ENCODE measurements around the gene CDV3. TPM values are rescaled to one million over a fixed set of nuclear protein-coding genes. Genes with fewer than 3 reads are reported as not detected.
A peak's percentile ranks its signal among the peaks of the same experiment; 100 is the strongest.

Gene CDV3
- total RNA-seq, 2 donors from 2014 or later = 202 to 204 TPM

GRCh38 chr3:133574260-133574881, 885 bp downstream of the CDV3 start:
- ATAC-seq (peak; percentile 67 to 72), DNase-seq (ENCODE audit: low spot score) (peak; percentile 86)
- Mint-ChIP-seq H3K4me3 (peak overlapping the region; percentile 96), H3K9me3 (no peaks in the 10 kb centered on the region), H3K27ac (peak overlapping the region; percentile 100), H3K36me3 (peaks cover 29% of the 10 kb centered on the region), H3K27me3 (no peaks in the 10 kb centered on the region), H3K4me1 (ENCODE audit: low read depth in 2 of 2) (peaks cover 52 to 61% of the 10 kb centered on the region in 2 donors)

- H3K4me3 Mint-ChIP-seq = peak overlapping the region; percentile 95
- H3K36me3 Mint-ChIP-seq = peaks cover 29% of the 10 kb centered on the region
- peak overlapping the region; percentile 100 for H3K27ac Mint-ChIP-seq
- H3K27me3 Mint-ChIP-seq = no peaks in the 10 kb centered on the region
- H3K9me3 Mint-ChIP-seq = no peaks in the 10 kb centered on the region
- ATAC-seq (no peak), DNase-seq (ENCODE audit: low spot score) (no peak)
- H3K4me1 Mint-ChIP-seq (ENCODE audit: low read depth in 2 of 2) = peaks cover 56 to 61% of the 10 kb centered on the region in 2 donors
Observed at GRCh38 chr3:133575086-133575485, 1.6 kb downstream of the CDV3 start.

GRCh38 chr3:133576169-133576568, 2.7 kb downstream of the CDV3 start:
- DNase-seq (ENCODE audit: low spot score) = no peak
- ATAC-seq = no peak
- Mint-ChIP-seq H3K9me3 (no peaks in the 10 kb centered on the region), H3K36me3 (peaks cover 29% of the 10 kb centered on the region), H3K4me3 (peak overlapping the region; percentile 95), H3K27me3 (no peaks in the 10 kb centered on the region), H3K4me1 (ENCODE audit: low read depth in 2 of 2) (peaks cover 59 to 61% of the 10 kb centered on the region in 2 donors), H3K27ac (peak overlapping the region; percentile 100)

- H3K4me3 Mint-ChIP-seq = peak overlapping the region; percentile 95
- peaks cover 58 to 59% of the 10 kb centered on the region in 2 donors for H3K4me1 Mint-ChIP-seq (ENCODE audit: low read depth in 2 of 2)
Observed at GRCh38 chr3:133578548-133579191, 5.2 kb downstream of the CDV3 start.

GRCh38 chr3:133583396-133583795, 9.9 kb downstream of the CDV3 start:
- peak overlapping the region in 1 of 2 donors; percentile 36 for H3K27ac Mint-ChIP-seq
- no peaks in the 10 kb centered on the region for H3K27me3 Mint-ChIP-seq
- no peaks in the 10 kb centered on the region for H3K9me3 Mint-ChIP-seq
- ATAC-seq (no peak), DNase-seq (ENCODE audit: low spot score) (no peak)
- no peak overlapping the region for H3K4me3 Mint-ChIP-seq
- peaks cover 23% of the 10 kb centered on the region for H3K36me3 Mint-ChIP-seq
- peaks cover 35 to 40% of the 10 kb centered on the region in 2 donors for H3K4me1 Mint-ChIP-seq (ENCODE audit: low read depth in 2 of 2)

More at GRCh38 chr3:133578548-133579191, 5.2 kb downstream of the CDV3 start:
- Mint-ChIP-seq H3K9me3 (no peaks in the 10 kb centered on the region), H3K27me3 (no peaks in the 10 kb centered on the region), H3K36me3 (peaks cover 38% of the 10 kb centered on the region), H3K27ac (peak overlapping the region in 1 of 2 donors; percentile 100)
- DNase-seq (ENCODE audit: low spot score) = no peak
- no peak for ATAC-seq

GRCh38 chr3:133588035-133588434, 14.5 kb downstream of the CDV3 start:
- Mint-ChIP-seq H3K9me3 (no peaks in the 10 kb centered on the region), H3K4me3 (peak overlapping the region; percentile 45), H3K4me1 (ENCODE audit: low read depth in 2 of 2) (peaks cover 30 to 34% of the 10 kb centered on the region in 2 donors), H3K27ac (peak overlapping the region; percentile 74 to 92), H3K27me3 (no peaks in the 10 kb centered on the region), H3K36me3 (peaks cover 27% of the 10 kb centered on the region)
- DNase-seq (ENCODE audit: low spot score) = no peak
- ATAC-seq = peak; percentile 83 to 92

GRCh38 chr3:133588784-133589465, 15.4 kb downstream of the CDV3 start:
- peaks cover 27% of the 10 kb centered on the region for H3K36me3 Mint-ChIP-seq
- ATAC-seq = no peak
- H3K4me3 Mint-ChIP-seq = peak overlapping the region; percentile 45
- H3K27ac Mint-ChIP-seq = peak overlapping the region; percentile 74 to 92
- no peaks in the 10 kb centered on the region for H3K27me3 Mint-ChIP-seq
- H3K4me1 Mint-ChIP-seq (ENCODE audit: low read depth in 2 of 2) = peaks cover 27 to 33% of the 10 kb centered on the region in 2 donors
- H3K9me3 Mint-ChIP-seq = no peaks in the 10 kb centered on the region
- DNase-seq (ENCODE audit: low spot score) = no peak

GRCh38 chr3:133589503-133589902, 16.0 kb downstream of the CDV3 start:
- H3K36me3 Mint-ChIP-seq = peaks cover 27% of the 10 kb centered on the region

GRCh38 chr3:133591271-133591742, 17.8 kb downstream of the CDV3 start:
- peak overlapping the region; percentile 17 to 36 for H3K27ac Mint-ChIP-seq
- DNase-seq (ENCODE audit: low spot score) (no peak), ATAC-seq (no peak)
- H3K36me3 Mint-ChIP-seq = peaks cover 27% of the 10 kb centered on the region
- H3K4me3 Mint-ChIP-seq = no peak overlapping the region
- H3K4me1 Mint-ChIP-seq (ENCODE audit: low read depth in 2 of 2) = peaks cover 32 to 33% of the 10 kb centered on the region in 2 donors
- no peaks in the 10 kb centered on the region for H3K27me3 Mint-ChIP-seq
- H3K9me3 Mint-ChIP-seq = no peaks in the 10 kb centered on the region

More at GRCh38 chr3:133589503-133589902, 16.0 kb downstream of the CDV3 start:
- ATAC-seq (no peak), DNase-seq (ENCODE audit: low spot score) (no peak)
- Mint-ChIP-seq H3K4me1 (ENCODE audit: low read depth in 2 of 2) (peaks cover 27 to 33% of the 10 kb centered on the region in 2 donors), H3K4me3 (no peak overlapping the region), H3K27me3 (no peaks in the 10 kb centered on the region), H3K9me3 (no peaks in the 10 kb centered on the region), H3K27ac (peak overlapping the region; percentile 74 to 92)

- Mint-ChIP-seq H3K27me3 (no peaks in the 10 kb centered on the region), H3K27ac (peak overlapping the region in 1 of 2 donors; percentile 36), H3K4me3 (peak overlapping the region; percentile 21), H3K9me3 (no peaks in the 10 kb centered on the region), H3K4me1 (ENCODE audit: low read depth in 2 of 2) (peaks cover 25 to 28% of the 10 kb centered on the region in 2 donors), H3K36me3 (peaks cover 18% of the 10 kb centered on the region)
- peak in 1 of 2 donors; percentile 79 for ATAC-seq
- no peak for DNase-seq (ENCODE audit: low spot score)
Observed at GRCh38 chr3:133592843-133593242, 19.4 kb downstream of the CDV3 start.

- no peaks in the 10 kb centered on the region for H3K9me3 Mint-ChIP-seq
- ATAC-seq = no peak
- peaks cover 15% of the 10 kb centered on the region for H3K36me3 Mint-ChIP-seq
- H3K27me3 Mint-ChIP-seq = no peaks in the 10 kb centered on the region
- DNase-seq (ENCODE audit: low spot score) = no peak
- H3K27ac Mint-ChIP-seq = peak overlapping the region in 1 of 2 donors; percentile 36
- peaks cover 21 to 24% of the 10 kb centered on the region in 2 donors for H3K4me1 Mint-ChIP-seq (ENCODE audit: low read depth in 2 of 2)
- H3K4me3 Mint-ChIP-seq = peak overlapping the region; percentile 21
Observed at GRCh38 chr3:133593243-133593642, 19.8 kb downstream of the CDV3 start.

GRCh38 chr3:133595341-133595740, 21.9 kb downstream of the CDV3 start:
- no peak overlapping the region for H3K4me3 Mint-ChIP-seq

GRCh38 chr3:133598405-133598804, 24.9 kb downstream of the CDV3 start:
- peaks cover under 1 to 6% of the 10 kb centered on the region in 2 donors for H3K4me1 Mint-ChIP-seq (ENCODE audit: low read depth in 2 of 2)
- no peaks in the 10 kb centered on the region for H3K9me3 Mint-ChIP-seq
- peak overlapping the region in 1 of 2 donors; percentile 17 for H3K27ac Mint-ChIP-seq
- no peak for DNase-seq (ENCODE audit: low spot score)
- H3K27me3 Mint-ChIP-seq = no peaks in the 10 kb centered on the region
- H3K4me3 Mint-ChIP-seq = no peak overlapping the region
- no peak for ATAC-seq
- H3K36me3 Mint-ChIP-seq = peaks cover 7% of the 10 kb centered on the region

More at GRCh38 chr3:133595341-133595740, 21.9 kb downstream of the CDV3 start:
- Mint-ChIP-seq H3K27ac (no peak overlapping the region), H3K4me1 (ENCODE audit: low read depth in 2 of 2) (peaks cover 6 to 10% of the 10 kb centered on the region in 2 donors), H3K36me3 (peaks cover 7% of the 10 kb centered on the region), H3K9me3 (no peaks in the 10 kb centered on the region), H3K27me3 (no peaks in the 10 kb centered on the region)
- peak; percentile 53 to 65 for ATAC-seq
- no peak for DNase-seq (ENCODE audit: low spot score)

All from natural killer cell treated with Interleukin-12 subunit alpha and Interleukin-12 subunit beta and Interleukin-15 and Interleukin-18, amount 100 ng/mL, for 72 hours (primary cell).